ENCODE results near the gene CDC25C. TPM values are rescaled to one million over a fixed set of nuclear protein-coding genes. Genes with fewer than 3 reads are reported as not detected.
A peak's percentile ranks its signal among the peaks of the same experiment; 100 is the strongest.

Gene CDC25C
- total and polyA plus RNA-seq, 7 donors, result 0.12 TPM; not detected in 6

GRCh38 chr5:138364576-138364975 lies 33.0 kb upstream of the CDC25C start:
- H3K4me1 ChIP-seq, result peaks cover 52% of the 10 kb centered on the region
- H3K9me3 ChIP-seq, result no peaks in the 10 kb centered on the region
- no peak overlapping the region for H3K27ac ChIP-seq
- H3K36me3 ChIP-seq (ENCODE audit: insufficient read depth in 1 of 2, low read depth in 1 of 2), result no peaks in the 10 kb centered on the region
- WGBS, 3 donors, result 97 to 100% (median 98%) methylated on average over 1 of the region's 1 CpG
- TF ChIP-seq CTCF (IDR thresholded peaks at IDR 0.05), result no peak
- H3K27me3 ChIP-seq (ENCODE audit: insufficient read depth in 3 of 3, low read length in 2 of 3), result no peaks in the 10 kb centered on the region
- ATAC-seq (no peak), DNase-seq (no peak)
- intact Hi-C loops (cut with DNase I), result no loop called here
- H3K4me3 ChIP-seq, result no peak overlapping the region

GRCh38 chr5:138360941-138361452 lies 29.4 kb upstream of the CDC25C start:
- DNase-seq (no peak), ATAC-seq (no peak)
- H3K4me3 ChIP-seq, result no peak overlapping the region
- peaks cover 31% of the 10 kb centered on the region for H3K4me1 ChIP-seq
- H3K36me3 ChIP-seq (ENCODE audit: insufficient read depth in 1 of 2, low read depth in 1 of 2), result no peaks in the 10 kb centered on the region
- intact Hi-C loops (cut with DNase I), result no loop called here
- H3K27ac ChIP-seq, result peak overlapping the region; percentile 6
- no peak for TF ChIP-seq CTCF (IDR thresholded peaks at IDR 0.05)
- no peaks in the 10 kb centered on the region for H3K9me3 ChIP-seq
- WGBS, 3 donors, result 92 to 100% (median 100%) methylated on average over 1 of the region's 1 CpG
- H3K27me3 ChIP-seq (ENCODE audit: insufficient read depth in 3 of 3, low read length in 2 of 3), result no peaks in the 10 kb centered on the region

- TF ChIP-seq CTCF (IDR thresholded peaks at IDR 0.05), result no peak
- Histone ChIP-seq H3K36me3 (ENCODE audit: insufficient read depth in 1 of 2, low read depth in 1 of 2) (no peaks in the 10 kb centered on the region), H3K4me1 (peaks cover 40% of the 10 kb centered on the region), H3K27me3 (ENCODE audit: insufficient read depth in 3 of 3, low read length in 2 of 3) (no peaks in the 10 kb centered on the region), H3K9me3 (no peaks in the 10 kb centered on the region), H3K4me3 (no peak overlapping the region), H3K27ac (peak overlapping the region; percentile 38)
- 42 to 84% (median 47%) methylated on average over 3 of the region's 3 CpGs for WGBS, 3 donors
- intact Hi-C loops (cut with DNase I), result no loop called here
- DNase-seq, result no peak
- ATAC-seq, result no peak
Observed at GRCh38 chr5:138359621-138360020, 28.0 kb upstream of the CDC25C start.

GRCh38 chr5:138354926-138355378 lies 23.3 kb upstream of the CDC25C start:
- H3K27ac ChIP-seq, result peak overlapping the region; percentile 93
- intact Hi-C loops (cut with DNase I), result loop anchor here in 1 of 2 donors (5.0 kb wide), 1 partner anchor 32 kb away; no protein-coding TSS in a partner anchor
- peaks cover 40% of the 10 kb centered on the region for H3K4me1 ChIP-seq
- no peaks in the 10 kb centered on the region for H3K27me3 ChIP-seq (ENCODE audit: insufficient read depth in 3 of 3, low read length in 2 of 3)
- ATAC-seq, result peak in 3 of 4 donors; percentile 17 to 36 (median 31)
- no peak for DNase-seq
- H3K4me3 ChIP-seq, result peak overlapping the region; percentile 96
- peaks cover 8% of the 10 kb centered on the region for H3K9me3 ChIP-seq
- H3K36me3 ChIP-seq (ENCODE audit: insufficient read depth in 1 of 2, low read depth in 1 of 2), result no peaks in the 10 kb centered on the region
- no peak for TF ChIP-seq CTCF (IDR thresholded peaks at IDR 0.05)
- WGBS, 3 donors, result 25 to 34% (median 29%) methylated on average over 6 of the region's 6 CpGs

- H3K36me3 ChIP-seq (ENCODE audit: insufficient read depth in 1 of 2, low read depth in 1 of 2), result no peaks in the 10 kb centered on the region
- H3K4me1 ChIP-seq, result peaks cover 40% of the 10 kb centered on the region
- 10 to 15% (median 11%) methylated on average over 5 of the region's 5 CpGs for WGBS, 3 donors
- intact Hi-C loops (cut with DNase I), result loop anchor here in 1 of 2 donors (5.0 kb wide), 1 partner anchor 33 kb away; no protein-coding TSS in a partner anchor
- no peak for TF ChIP-seq CTCF (IDR thresholded peaks at IDR 0.05)
- peak overlapping the region; percentile 96 for H3K4me3 ChIP-seq
- ATAC-seq, result no peak
- H3K9me3 ChIP-seq, result peaks cover 8% of the 10 kb centered on the region
- H3K27ac ChIP-seq, result peak overlapping the region; percentile 93
- DNase-seq, result no peak
- H3K27me3 ChIP-seq (ENCODE audit: insufficient read depth in 3 of 3, low read length in 2 of 3), result no peaks in the 10 kb centered on the region
Observed at GRCh38 chr5:138354387-138354786, 22.8 kb upstream of the CDC25C start.

All from psoas muscle (tissue), 8 donors.